Islet precursor cell (in vitro differentiated cells): Measurements from ENCODE around the gene SKA1.

ENCODE experiments used
- DNase-seq: peaks from one replicate; pipeline ENCODE4 v3.0.0-alpha.2; 2018

SKA1 gene

DNA sequence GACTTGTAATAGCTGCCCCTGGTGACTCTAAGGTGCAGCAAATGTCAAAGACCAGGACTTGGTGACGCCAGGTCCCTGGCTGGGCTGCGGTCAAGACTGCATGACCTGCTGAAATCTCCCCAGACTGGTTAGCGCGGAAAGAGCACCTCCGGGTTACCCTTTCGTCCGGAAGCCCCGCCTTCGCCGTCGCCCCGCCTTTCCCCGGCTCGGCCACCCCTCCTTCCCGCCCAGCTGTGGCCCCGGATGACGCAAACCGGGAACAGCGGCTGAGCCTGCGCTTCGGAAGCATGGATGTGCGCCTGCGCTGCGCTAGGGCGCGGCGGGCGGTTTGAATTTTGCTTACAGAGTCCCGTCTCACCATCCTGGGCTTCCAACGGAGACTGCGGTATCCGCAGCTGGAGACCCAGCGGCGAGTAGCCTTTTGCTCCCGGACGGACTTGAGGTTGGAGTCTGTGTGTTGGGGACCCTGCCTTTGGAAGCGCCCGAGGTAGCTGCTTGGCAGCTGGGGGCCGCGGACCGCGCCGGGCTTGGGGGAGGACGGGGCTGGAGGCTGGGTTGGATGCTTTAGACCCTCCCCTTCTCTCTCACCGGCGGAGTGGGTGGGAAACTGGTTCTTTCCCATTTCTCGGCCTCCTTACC is at the start of gene SKA1:
SKA1 (plus strand) TSS at position 294 of the 639 bp plus-strand sequence. CDS start 785 bp downstream, outside the sequence.
- peak; percentile 99 for DNase-seq

DNA sequence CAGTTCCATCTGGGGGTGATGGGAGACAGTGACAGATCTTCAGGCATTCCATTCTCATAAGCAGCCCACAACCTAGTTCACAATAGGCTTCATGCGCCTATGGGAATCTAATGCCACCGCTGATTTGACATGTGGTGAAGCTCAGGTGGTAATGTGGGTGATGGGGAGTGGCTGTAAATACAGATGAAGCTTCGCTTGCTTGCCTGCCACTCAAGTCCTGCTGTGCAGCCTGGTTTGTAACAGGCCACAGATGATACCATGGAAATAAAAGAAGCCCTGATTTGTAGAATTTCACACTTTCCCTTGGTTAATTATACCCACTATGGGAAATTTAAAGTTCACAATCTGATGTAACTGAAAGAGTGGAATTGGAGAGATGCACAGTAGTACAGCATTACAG is 46.9 kb upstream of the SKA1 start:
- no peak for DNase-seq

GRCh38 chr18:50330176-50330575 is 44.7 kb upstream of the SKA1 start:
- DNase-seq = no peak

DNA sequence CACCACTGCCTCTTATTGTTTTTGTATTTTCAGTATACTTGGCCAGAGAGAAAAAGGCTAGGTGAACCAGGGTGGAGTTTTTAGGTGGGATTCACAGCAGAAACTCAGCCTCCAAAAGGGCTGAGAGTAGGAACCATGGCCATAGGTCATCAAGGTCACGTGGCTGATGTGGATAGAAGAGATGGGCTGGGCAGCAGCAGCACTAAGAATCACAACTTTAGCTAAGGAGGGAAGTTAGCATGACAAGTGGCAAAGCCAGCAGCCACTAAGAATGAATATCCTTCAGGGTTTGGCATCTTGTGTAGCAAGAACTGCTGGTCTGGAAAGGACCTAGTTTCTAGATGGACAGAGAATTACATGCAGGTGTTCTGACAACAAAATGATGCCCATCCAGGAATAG is 43.2 kb upstream of the SKA1 start:
- DNase-seq = no peak

DNA sequence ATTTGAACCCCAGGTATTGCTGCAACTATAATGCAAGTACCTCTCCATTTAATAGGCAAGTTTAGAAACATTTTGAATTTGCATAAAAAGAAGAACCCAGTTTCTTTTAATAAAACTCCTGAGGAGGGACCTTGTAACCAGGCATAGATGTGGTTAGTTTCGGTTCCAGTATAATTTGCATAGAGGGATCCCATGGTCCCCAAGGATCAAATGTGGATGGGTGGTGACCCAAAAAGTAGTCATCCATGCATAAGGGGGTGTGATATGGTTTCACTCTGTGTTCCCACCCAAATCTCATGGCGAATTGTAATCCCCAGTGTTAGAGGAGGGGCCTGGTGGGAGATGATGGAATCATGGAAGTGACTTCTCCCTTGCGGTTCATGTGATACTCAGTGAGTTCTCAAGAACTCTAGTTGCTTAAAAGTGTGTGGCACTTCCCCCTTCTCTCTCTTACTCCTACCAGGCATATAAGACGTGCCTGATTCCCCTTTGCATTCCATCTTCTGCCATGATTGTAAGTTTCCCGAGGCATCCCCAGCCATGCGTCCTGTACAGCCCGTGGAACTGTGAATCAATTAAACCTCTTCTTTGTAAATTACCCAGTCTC is 40.2 kb upstream of the SKA1 start:
- DNase-seq = no peak

GRCh38 chr18:50338122-50338521 is 36.7 kb upstream of the SKA1 start:
- DNase-seq = no peak

DNA sequence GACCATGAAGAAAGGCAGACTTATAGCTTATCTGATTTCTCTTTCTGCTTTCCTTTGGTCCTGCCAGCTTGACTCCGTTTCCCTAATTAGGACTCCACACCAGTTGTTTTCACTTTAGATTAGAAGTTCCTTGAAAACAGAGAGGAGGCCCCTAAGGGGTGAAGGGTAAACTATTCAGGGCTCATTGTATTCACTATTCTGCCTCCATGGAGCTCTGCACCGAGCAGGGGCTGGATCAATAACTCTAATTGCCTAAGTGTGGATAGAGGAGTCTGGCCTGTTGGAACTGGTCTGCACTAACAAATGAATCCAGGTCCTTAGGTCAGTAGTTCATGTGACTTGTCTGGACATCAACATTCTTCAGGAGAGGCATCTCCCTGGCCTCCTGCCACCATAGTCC is 36.1 kb upstream of the SKA1 start:
- DNase-seq = no peak

- no peak for DNase-seq
Measured at GRCh38 chr18:50340078-50340477, 34.8 kb upstream of the SKA1 start.

DNA sequence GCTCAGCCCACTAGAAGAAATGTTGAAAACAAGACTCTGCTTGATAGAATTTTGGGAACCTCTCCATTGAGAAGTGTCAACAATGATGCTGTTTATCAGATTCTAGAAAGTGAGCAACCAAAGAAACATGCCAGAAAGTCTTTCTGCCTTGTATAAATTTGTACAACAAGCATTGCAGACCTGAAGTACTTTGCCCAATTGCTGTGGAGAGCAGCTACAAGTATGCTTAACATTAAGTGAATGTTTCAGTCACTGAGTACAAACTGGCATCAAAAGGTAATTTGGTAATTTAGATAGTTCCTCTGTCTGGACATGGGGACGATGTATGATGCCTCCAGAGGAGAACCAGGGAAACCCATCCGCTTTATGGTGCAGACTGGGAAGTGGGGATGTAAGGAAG is 33.4 kb upstream of the SKA1 start:
- no peak for DNase-seq

- no peak for DNase-seq
Measured at GRCh38 chr18:50350699-50351098, 24.1 kb upstream of the SKA1 start.

- no peak for DNase-seq
Measured at GRCh38 chr18:50356036-50356945, 18.6 kb upstream of the SKA1 start.

DNA sequence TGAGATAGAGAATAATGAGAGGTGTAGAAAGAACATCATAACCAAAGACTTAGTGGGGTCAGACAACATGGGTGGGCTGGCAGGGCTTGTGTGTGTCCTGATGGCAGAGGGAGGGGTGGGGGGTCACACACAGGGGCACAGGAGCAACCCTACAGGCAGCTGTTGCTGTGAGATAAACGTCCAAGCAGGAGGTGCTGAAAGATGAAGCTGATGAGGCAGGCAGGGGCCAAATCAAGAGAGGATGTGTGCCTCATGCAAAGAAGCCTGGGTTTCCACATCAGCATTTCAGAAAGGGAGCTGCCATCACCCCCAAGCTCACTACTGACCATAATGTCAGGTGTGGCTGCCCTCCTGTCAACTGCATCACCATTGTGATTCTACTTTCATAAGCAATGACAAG is 16.0 kb upstream of the SKA1 start:
- DNase-seq = no peak

- DNase-seq = no peak
Measured at GRCh38 chr18:50359806-50360205, 15.0 kb upstream of the SKA1 start.

- no peak for DNase-seq
Measured at GRCh38 chr18:50360611-50361010, 14.2 kb upstream of the SKA1 start.

DNA sequence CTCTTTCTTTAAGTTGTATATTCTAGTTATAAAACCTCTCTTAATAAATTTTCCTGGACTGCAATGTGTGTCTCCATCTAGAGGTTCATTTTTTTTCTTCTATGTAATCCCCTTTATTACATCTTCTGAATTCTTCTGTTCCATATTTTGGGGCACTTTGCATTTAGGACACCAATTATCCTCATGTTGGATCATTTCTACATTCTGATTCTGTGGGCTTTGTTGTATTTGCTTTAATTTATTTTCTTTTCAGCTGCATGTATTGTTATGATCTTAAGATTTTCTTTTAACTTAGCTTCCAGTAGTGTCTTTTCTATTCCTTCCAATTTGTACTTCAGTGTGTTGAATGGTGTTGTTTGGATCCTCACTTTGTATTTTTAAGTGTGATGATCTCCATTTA is 5.2 kb upstream of the SKA1 start:
- DNase-seq = no peak

DNA sequence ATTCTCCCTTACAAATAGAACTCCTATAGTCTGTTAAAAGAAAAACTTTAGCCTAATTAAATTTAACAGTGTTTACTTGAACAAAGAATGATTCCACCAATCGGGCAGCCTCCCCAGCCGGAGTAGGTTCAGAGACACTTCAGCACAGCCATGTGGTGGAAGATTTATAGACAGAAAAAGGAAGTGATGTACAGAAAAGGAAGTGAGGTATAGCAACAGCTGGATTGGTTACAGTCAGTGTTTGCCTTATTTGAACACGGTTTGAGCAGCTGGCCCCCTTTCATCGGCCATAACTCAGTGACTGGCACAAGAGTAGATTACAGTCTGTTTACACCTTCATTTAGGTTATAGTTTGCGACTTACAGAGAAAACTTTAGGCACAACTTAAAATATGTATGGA is 2.1 kb upstream of the SKA1 start:
- no peak for DNase-seq

DNA sequence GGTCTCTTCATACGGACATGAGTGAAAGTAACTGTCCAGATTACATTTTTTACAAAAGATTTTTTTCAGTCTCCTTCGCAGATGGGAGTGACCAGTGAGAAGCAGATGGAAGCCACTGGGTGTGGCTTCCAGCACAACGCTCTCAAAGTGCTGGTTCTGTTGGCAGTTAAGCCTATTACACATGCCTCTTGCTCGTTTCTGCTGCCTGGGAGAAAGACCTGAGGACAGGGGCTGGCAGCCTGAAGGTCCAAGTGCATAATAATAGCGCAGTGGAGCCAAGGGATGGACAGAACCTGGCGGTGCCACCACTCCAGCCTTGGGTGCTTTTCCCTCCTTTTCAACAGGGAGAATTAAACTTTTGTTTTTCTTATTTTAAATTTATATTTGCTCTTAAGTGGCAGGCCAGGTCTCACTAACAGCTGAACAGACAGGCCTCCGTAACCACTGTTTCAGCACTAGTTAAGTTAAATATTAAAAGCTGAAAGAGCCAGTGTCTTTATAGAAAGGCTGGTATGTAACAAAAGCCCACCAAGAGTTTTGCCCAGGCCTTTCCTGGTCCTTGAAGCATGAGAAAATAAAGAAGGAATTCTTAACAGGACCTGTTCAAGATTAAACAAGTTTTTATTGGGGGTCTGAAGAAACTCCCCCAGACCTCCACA is 1.2 kb upstream of the SKA1 start:
- DNase-seq = no peak

GRCh38 chr18:50374220-50374752 is 560 bp upstream of the SKA1 start:
- DNase-seq = no peak

DNA sequence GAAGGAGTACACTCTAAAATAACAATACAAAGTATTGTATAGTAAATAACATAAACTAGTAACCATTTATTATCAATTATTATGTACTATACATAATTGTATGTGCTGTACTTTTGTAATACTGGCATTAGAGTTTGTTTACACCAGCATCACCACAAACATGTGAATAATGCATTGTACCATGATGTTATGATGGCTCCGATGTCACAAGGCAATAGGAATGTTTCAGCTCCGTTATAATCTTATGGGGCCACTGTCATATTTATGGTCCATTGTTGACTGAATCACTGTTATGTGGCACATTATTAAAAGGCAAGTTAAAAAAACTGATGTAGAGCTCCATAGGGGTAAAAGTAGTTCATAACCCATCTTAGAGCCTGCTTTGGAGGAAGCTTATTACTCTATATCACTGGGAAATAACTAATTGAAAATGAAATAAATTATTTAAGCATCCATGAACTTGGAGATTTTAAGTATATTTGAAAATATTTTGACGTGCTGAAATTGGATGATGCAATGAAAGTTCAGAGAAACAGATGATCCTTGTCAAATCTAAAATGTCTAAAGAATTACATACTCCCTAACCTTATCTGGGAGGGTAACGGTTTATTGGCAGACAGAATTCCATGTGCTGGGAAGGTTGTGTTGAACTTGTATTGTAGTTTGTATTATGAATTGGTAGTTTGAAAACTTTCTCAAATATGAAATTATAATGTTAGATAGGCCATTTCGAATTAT is 2.4 kb downstream of the SKA1 start:
- no peak for DNase-seq

DNA sequence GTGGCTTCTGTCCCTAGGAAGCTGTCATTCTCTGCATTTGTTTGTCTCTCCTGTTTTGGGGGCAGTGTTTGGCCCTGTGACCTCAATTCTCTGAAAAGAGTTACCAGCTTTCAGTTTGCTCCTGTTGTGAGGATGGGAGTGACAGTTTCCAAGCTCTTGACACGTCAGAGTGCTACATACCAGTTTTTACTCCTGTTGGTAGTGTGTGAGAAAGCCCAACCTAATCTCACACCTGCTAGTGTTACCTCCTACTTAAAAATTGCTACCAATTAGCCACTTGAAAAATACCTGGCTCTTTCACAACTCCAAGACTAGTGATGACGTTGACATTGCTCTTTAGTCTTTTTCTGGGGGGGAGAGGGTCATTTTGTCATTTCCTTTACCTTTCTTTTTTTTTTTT is 14.1 kb downstream of the SKA1 start:
- DNase-seq = no peak

- DNase-seq = no peak
Measured at GRCh38 chr18:50393802-50394201, 19.0 kb downstream of the SKA1 start.

DNA sequence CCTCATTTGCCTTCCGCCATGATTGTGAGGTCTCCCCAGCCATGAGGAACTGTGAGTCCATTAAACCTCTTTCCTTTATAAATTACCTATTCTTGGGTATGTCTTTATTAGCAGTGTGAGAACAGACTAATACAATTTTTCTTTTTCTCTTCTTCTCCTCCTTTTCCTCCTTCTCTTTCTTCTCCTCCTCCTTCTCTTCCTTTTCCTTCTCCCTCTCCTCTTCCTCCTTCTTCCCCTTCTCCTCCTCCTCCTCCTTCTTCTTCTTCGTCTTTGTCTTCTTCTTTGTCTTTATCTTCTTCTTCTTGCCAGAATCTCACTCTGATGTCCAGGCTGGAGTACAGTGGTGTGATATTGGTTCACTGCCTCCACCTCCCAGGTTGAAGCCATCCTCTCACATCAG is 20.2 kb downstream of the SKA1 start:
- no peak for DNase-seq
